Ovary (tissue), 9 donors: ENCODE data around the gene EPB41L4B. TPM values are rescaled to one million over a fixed set of nuclear protein-coding genes. Genes with fewer than 3 reads are reported as not detected.

Experiments used
- DNase-seq, 5 donors: peaks; one replicate each; pipeline ENCODE4 v3.0.0-alpha.2; 2019 to 2020
- H3K27ac ChIP-seq, 2 donors: fragments of 200-600 bp; one replicate each; pipeline versions ENCODE4 v1.5.1 to v1.8.0; 2019 to 2022
- H3K27me3 ChIP-seq: fragments of 200-600 bp; one replicate; pipeline ENCODE4 v1.8.0; 2022
- H3K36me3 ChIP-seq: fragments of 200-600 bp; sonication (generic); one replicate; pipeline ENCODE4 v1.5.1; 2019
- H3K4me1 ChIP-seq: one replicate; pipeline ENCODE4 v1.8.1; 2013; ENCODE audit warnings: mild to moderate bottlenecking, moderate library complexity; ENCODE audit not compliant: insufficient read depth
- H3K4me3 ChIP-seq: fragments of 200-600 bp; sonication (generic); one replicate; pipeline ENCODE4 v1.5.1; 2017
- H3K9me3 ChIP-seq, 2 donors: fragments of 200-600 bp in 1 of 2; sonication (generic) in 1 of 2; one replicate each; pipeline versions ENCODE4 v1.5.1 to v1.8.1; 2013 to 2019; ENCODE audit warnings: mild to moderate bottlenecking in 1 of 2, moderate library complexity in 1 of 2
- EP300 ChIP-seq: sonication (generic); formaldehyde crosslinking; IDR thresholded peaks from one replicate; pipeline ENCODE4 v1.6.1; 2017; ENCODE audit warnings: antibody characterized with exemption
- POLR2A ChIP-seq: fragments of 450-650 bp; IDR thresholded peaks from one replicate; pipeline ENCODE4 v1.6.1; 2017; ENCODE audit warnings: antibody characterized with exemption, mild to moderate bottlenecking, moderate library complexity
- WGBS, 3 donors: extraction: QIAGEN DNeasy Blood & Tissue Kit in 1 of 3; methylation state at CpG; one replicate each; pipeline versions ENCODE4 v1.1.5 to v1.1.7; 2013 to 2017; 5-methylcytosine and 5-hydroxymethylcytosine counted together
- intact Hi-C, 4 donors: fragments of 100-400 bp; cut with DNase I; formaldehyde crosslinking; loops; one replicate each; pipeline versions ENCODE4 v1.11.0 to v1.15.1; 2022 to 2023
- polyA plus RNA-seq, 2 donors: library from polyadenylated mRNA; stranded (reverse); fragments of 200-250 nt in 1 of 2; fragments of 350-450 nt in 1 of 2; fragmentation: Illumina TruSeq in 1 of 2; extraction: RNeasy Lipid Tissue Mini Kit (QIAGEN cat#74804) in 1 of 2; gene quantifications; one replicate each; pipeline ENCODE4 v1.2.3, GENCODE V29; 2013 to 2014
- total RNA-seq, 7 donors: library from RNA; depleted of rRNA in 2 of 7; stranded (reverse); fragments of >200 nt in 2 of 7; fragmentation: NEBNext Ultra II Directional in 3 of 7; extraction: Animal tissue kit (Norgen Biotek cat#: 25700) in 3 of 7; gene quantifications; one replicate each; pipeline versions ENCODE4 v1.1.0 to v1.2.4, GENCODE V29; 2016 to 2023
- TF ChIP-seq, protein P1 (sequence below), 3 donors: fragments of 450-650 bp in 2 of 3; fragments of 200-600 bp in 1 of 3; IDR thresholded peaks; one replicate each; pipeline versions ENCODE4 v1.5.1 to v1.8.0; 2016 to 2022; ENCODE audit warnings: antibody characterized with exemption in 3 of 3, mild to moderate bottlenecking in 1 of 3
- donor health status: DM: no; HTN: no; CAD: no; lungs with moderate emphysema.
- donor health status: DM: no; HTN: no; CAD: no.
- donor health status: Bipolar disorder and iron deficiency.
- donor health status: DM: yes; HTN: yes; CAD: no.
- donor health status: DM: no; HTN: no; CAD: no.
- donor health status: DM: yes; HTN: yes; CAD: no.

Gene EPB41L4B
- total and polyA plus RNA-seq, 9 donors: 8.3 to 34.3 (median 14.0) TPM

- Histone ChIP-seq H3K27ac (no peak overlapping the region), H3K36me3 (no peaks in the 10 kb centered on the region), H3K27me3 (no peaks in the 10 kb centered on the region), H3K9me3 (no peaks in the 10 kb centered on the region), H3K4me3 (no peak overlapping the region), H3K4me1 (no peaks in the 10 kb centered on the region)
- no peak for TF ChIP-seq EP300
- no peak for TF ChIP-seq POLR2A
- TF ChIP-seq, protein P1, sequence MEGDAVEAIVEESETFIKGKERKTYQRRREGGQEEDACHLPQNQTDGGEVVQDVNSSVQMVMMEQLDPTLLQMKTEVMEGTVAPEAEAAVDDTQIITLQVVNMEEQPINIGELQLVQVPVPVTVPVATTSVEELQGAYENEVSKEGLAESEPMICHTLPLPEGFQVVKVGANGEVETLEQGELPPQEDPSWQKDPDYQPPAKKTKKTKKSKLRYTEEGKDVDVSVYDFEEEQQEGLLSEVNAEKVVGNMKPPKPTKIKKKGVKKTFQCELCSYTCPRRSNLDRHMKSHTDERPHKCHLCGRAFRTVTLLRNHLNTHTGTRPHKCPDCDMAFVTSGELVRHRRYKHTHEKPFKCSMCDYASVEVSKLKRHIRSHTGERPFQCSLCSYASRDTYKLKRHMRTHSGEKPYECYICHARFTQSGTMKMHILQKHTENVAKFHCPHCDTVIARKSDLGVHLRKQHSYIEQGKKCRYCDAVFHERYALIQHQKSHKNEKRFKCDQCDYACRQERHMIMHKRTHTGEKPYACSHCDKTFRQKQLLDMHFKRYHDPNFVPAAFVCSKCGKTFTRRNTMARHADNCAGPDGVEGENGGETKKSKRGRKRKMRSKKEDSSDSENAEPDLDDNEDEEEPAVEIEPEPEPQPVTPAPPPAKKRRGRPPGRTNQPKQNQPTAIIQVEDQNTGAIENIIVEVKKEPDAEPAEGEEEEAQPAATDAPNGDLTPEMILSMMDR (IDR thresholded peaks at IDR 0.05): no peak
- intact Hi-C loops: no loop called here
- no peak for DNase-seq
- WGBS, 3 donors: 84 to 88% (median 85%) methylated on average over 3 of the region's 3 CpGs
Observed at GRCh38 chr9:109283012-109283411, 37.8 kb downstream of the EPB41L4B start.

- Histone ChIP-seq H3K36me3 (no peaks in the 10 kb centered on the region), H3K27me3 (no peaks in the 10 kb centered on the region), H3K4me3 (no peak overlapping the region), H3K27ac (no peak overlapping the region), H3K4me1 (no peaks in the 10 kb centered on the region), H3K9me3 (no peaks in the 10 kb centered on the region)
- TF ChIP-seq POLR2A (no peak), EP300 (no peak)
- DNase-seq: no peak
- 92 to 96% (median 96%) methylated on average over 3 of the region's 3 CpGs for WGBS, 3 donors
- intact Hi-C loops: no loop called here
Observed at GRCh38 chr9:109282302-109282701, 38.6 kb downstream of the EPB41L4B start.

DNA sequence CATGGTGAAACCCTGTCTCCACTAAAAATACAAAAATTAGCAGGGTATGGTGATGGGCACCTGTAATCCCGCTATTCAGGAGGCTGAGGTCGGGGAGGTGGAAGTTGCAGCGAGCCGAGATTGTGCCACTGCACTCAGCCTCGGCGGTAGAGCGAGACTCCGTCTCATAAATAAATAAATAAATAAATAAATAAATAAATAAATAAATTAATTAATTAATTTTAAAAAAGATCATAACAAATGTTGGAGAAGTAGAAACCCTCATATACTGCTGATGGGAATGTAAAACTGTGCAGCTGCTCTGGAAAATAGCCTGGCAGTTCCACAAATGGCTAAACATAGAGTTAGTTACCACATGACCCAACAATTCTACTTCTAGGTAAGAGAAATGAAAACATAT lies 39.3 kb downstream of the EPB41L4B start:
- 91 to 97% (median 96%) methylated on average over 8 of the region's 8 CpGs for WGBS, 3 donors
- TF ChIP-seq, protein P1 (IDR thresholded peaks at IDR 0.05): no peak
- no peak for TF ChIP-seq POLR2A
- no peak for TF ChIP-seq EP300
- no peak overlapping the region for H3K27ac ChIP-seq
- H3K4me3 ChIP-seq: no peak overlapping the region
- no peak for DNase-seq
- no peaks in the 10 kb centered on the region for H3K9me3 ChIP-seq
- H3K36me3 ChIP-seq: no peaks in the 10 kb centered on the region
- H3K4me1 ChIP-seq: no peaks in the 10 kb centered on the region
- intact Hi-C loops: no loop called here
- H3K27me3 ChIP-seq: no peaks in the 10 kb centered on the region

GRCh38 chr9:109278848-109279247 lies 42.0 kb downstream of the EPB41L4B start:
- no peak overlapping the region for H3K4me3 ChIP-seq
- H3K9me3 ChIP-seq: no peaks in the 10 kb centered on the region
- H3K27ac ChIP-seq: no peak overlapping the region
- H3K27me3 ChIP-seq: no peaks in the 10 kb centered on the region
- no peaks in the 10 kb centered on the region for H3K36me3 ChIP-seq
- DNase-seq: no peak
- H3K4me1 ChIP-seq: no peaks in the 10 kb centered on the region
- TF ChIP-seq EP300 (no peak), POLR2A (no peak)
- TF ChIP-seq, protein P1 (IDR thresholded peaks at IDR 0.05): no peak
- WGBS, 3 donors: 84 to 95% (median 88%) methylated on average over 2 of the region's 2 CpGs
- intact Hi-C loops: no loop called here

GRCh38 chr9:109278216-109278615 lies 42.6 kb downstream of the EPB41L4B start:
- Histone ChIP-seq H3K36me3 (no peaks in the 10 kb centered on the region), H3K9me3 (no peaks in the 10 kb centered on the region), H3K27me3 (no peaks in the 10 kb centered on the region), H3K4me3 (no peak overlapping the region), H3K4me1 (no peaks in the 10 kb centered on the region), H3K27ac (no peak overlapping the region)
- TF ChIP-seq, protein P1 (IDR thresholded peaks at IDR 0.05): no peak
- no peak for TF ChIP-seq POLR2A
- TF ChIP-seq EP300: no peak
- DNase-seq: no peak
- intact Hi-C loops: no loop called here
- 85 to 87% (median 86%) methylated on average over 6 of the region's 6 CpGs for WGBS, 3 donors
